Prostate gland (tissue), 2 donors: ENCODE results near the gene MRPS25. TPM values are rescaled to one million over a fixed set of nuclear protein-coding genes. Genes with fewer than 3 reads are reported as not detected.

Source experiments
- DNase-seq: peaks from one replicate; pipeline ENCODE4 v3.0.0-alpha.2; 2019; ENCODE audit warnings: low spot score
- H3K27ac ChIP-seq, 2 donors: fragments of 200-600 bp; sonication (generic); 2 replicates each; pipeline ENCODE4 v1.5.1; 2017 to 2019
- H3K27me3 ChIP-seq: fragments of 200-600 bp; sonication (generic); replicated peaks from 2 replicates; pipeline ENCODE4 v1.5.1; 2019; ENCODE audit not compliant: insufficient read depth
- H3K36me3 ChIP-seq, 2 donors: fragments of 200-600 bp; sonication (generic); 1 replicate in 1 of 2; 2 replicates in 1 of 2; pipeline versions ENCODE4 v1.5.1 to v1.8.1; 2017 to 2019
- H3K4me1 ChIP-seq: fragments of 200-600 bp; sonication (generic); replicated peaks from 2 replicates; pipeline ENCODE4 v1.5.1; 2019
- H3K4me3 ChIP-seq, 2 donors: fragments of 200-600 bp; sonication (generic); 2 replicates each; pipeline ENCODE4 v1.5.1; 2017 to 2019
- H3K9me3 ChIP-seq: fragments of 200-600 bp; sonication (generic); 2 replicates; pipeline ENCODE4 v1.5.1; 2017
- CTCF ChIP-seq, 4 experiments: fragments of 200-600 bp in 2 of 4; fragments of 450-650 bp in 2 of 4; sonication (generic) in 2 of 4; IDR thresholded peaks; 1 replicate in 3 of 4; 2 replicates in 1 of 4; pipeline ENCODE4 v1.5.1; 2016 to 2019; ENCODE audit warnings: antibody characterized with exemption in 4 of 4, mild to moderate bottlenecking in 2 of 4, moderate library complexity in 2 of 4
- POLR2A ChIP-seq: fragments of 450-650 bp; IDR thresholded peaks from one replicate; pipeline ENCODE4 v1.6.1; 2016; ENCODE audit warnings: antibody characterized with exemption, mild to moderate bottlenecking
- POLR2AphosphoS5 ChIP-seq: sonication (generic); formaldehyde crosslinking; IDR thresholded peaks from one replicate; pipeline ENCODE4 v1.6.1; 2017; ENCODE audit warnings: antibody characterized with exemption
- WGBS: methylation state at CpG from one replicate; pipeline ENCODE4 v1.1.5; 2018; 5-methylcytosine and 5-hydroxymethylcytosine counted together
- intact Hi-C: fragments of 100-400 bp; cut with DNase I; formaldehyde crosslinking; loops from one replicate; pipeline ENCODE4 v1.14.2; 2022
- total RNA-seq, 2 donors: library from RNA; depleted of rRNA; stranded (reverse); fragments of >200 nt; gene quantifications; one replicate each; pipeline ENCODE4 v1.1.0, GENCODE V29; 2016

Gene MRPS25
- total RNA-seq, result 10 to 100 TPM; 16.6 to 49.1 TPM

GRCh38 chr3:15064835-15065549 is at the start of gene MRPS25:
MRPS25 (minus strand) TSS chr3:15065315; CDS start chr3:15065194, 121 bp downstream.
- Histone ChIP-seq H3K27ac (peak within 1 kb of the TSS; percentile 68 to 73), H3K4me3 (peak within 1 kb of the TSS; percentile 60 to 65), H3K27me3 (no peaks in the 10 kb centered on the region), H3K9me3 (no peaks in the 10 kb centered on the region), H3K36me3 (no peaks in the 10 kb centered on the region), H3K4me1 (no peaks in the 10 kb centered on the region)
- peak; percentile 83 for DNase-seq
- TF ChIP-seq POLR2AphosphoS5 (peak; percentile 98), CTCF (IDR thresholded peaks at IDR 0.05) (peak in 1 of 4 experiments; percentile 27), POLR2A (peak; percentile 75)
- intact Hi-C loops, result no loop called here
- WGBS, result under 1% methylated on average over 30 of the region's 69 CpGs

GRCh38 chr3:15113884-15114283 is 48.8 kb upstream of the MRPS25 start:
- TF ChIP-seq POLR2A (no peak), POLR2AphosphoS5 (no peak), CTCF (IDR thresholded peaks at IDR 0.05) (no peak)

GRCh38 chr3:15113471-15113870 is 48.4 kb upstream of the MRPS25 start:
- no peak for TF ChIP-seq POLR2A
- no peak for TF ChIP-seq CTCF (IDR thresholded peaks at IDR 0.05)
- TF ChIP-seq POLR2AphosphoS5, result no peak
- no peaks in the 10 kb centered on the region for H3K27me3 ChIP-seq
- no peak overlapping the region for H3K4me3 ChIP-seq
- WGBS, result 23% methylated on average over 6 of the region's 6 CpGs
- no peak overlapping the region for H3K27ac ChIP-seq
- H3K36me3 ChIP-seq, result no peaks in the 10 kb centered on the region
- no peak for DNase-seq
- H3K4me1 ChIP-seq, result no peaks in the 10 kb centered on the region
- intact Hi-C loops, result no loop called here
- no peaks in the 10 kb centered on the region for H3K9me3 ChIP-seq

More at GRCh38 chr3:15113884-15114283, 48.8 kb upstream of the MRPS25 start:
- no peaks in the 10 kb centered on the region for H3K4me1 ChIP-seq
- intact Hi-C loops, result no loop called here
- no peak overlapping the region for H3K4me3 ChIP-seq
- H3K36me3 ChIP-seq, result no peaks in the 10 kb centered on the region
- H3K27ac ChIP-seq, result no peak overlapping the region
- DNase-seq, result no peak
- H3K9me3 ChIP-seq, result no peaks in the 10 kb centered on the region
- WGBS, result 75% methylated on average over 3 of the region's 3 CpGs
- no peaks in the 10 kb centered on the region for H3K27me3 ChIP-seq

- no peak for DNase-seq
- intact Hi-C loops, result no loop called here
- WGBS, result 81% methylated on average over 3 of the region's 3 CpGs
- H3K4me1 ChIP-seq, result no peaks in the 10 kb centered on the region
- H3K9me3 ChIP-seq, result no peaks in the 10 kb centered on the region
- TF ChIP-seq POLR2A, result no peak
- TF ChIP-seq CTCF (IDR thresholded peaks at IDR 0.05), result no peak
- no peak for TF ChIP-seq POLR2AphosphoS5
- H3K4me3 ChIP-seq, result no peak overlapping the region
- H3K27ac ChIP-seq, result no peak overlapping the region
- H3K27me3 ChIP-seq, result no peaks in the 10 kb centered on the region
- H3K36me3 ChIP-seq, result no peaks in the 10 kb centered on the region
These were observed 46.9 kb upstream of the MRPS25 start for GRCh38 chr3:15112011-15112410.

- H3K4me1 ChIP-seq, result no peaks in the 10 kb centered on the region
- DNase-seq, result no peak
- WGBS, result 80% methylated on average over 4 of the region's 4 CpGs
- no peak for TF ChIP-seq CTCF (IDR thresholded peaks at IDR 0.05)
- no peak for TF ChIP-seq POLR2A
- no peak for TF ChIP-seq POLR2AphosphoS5
- H3K36me3 ChIP-seq, result no peaks in the 10 kb centered on the region
- no peak overlapping the region for H3K4me3 ChIP-seq
- H3K9me3 ChIP-seq, result no peaks in the 10 kb centered on the region
- intact Hi-C loops, result no loop called here
- no peak overlapping the region for H3K27ac ChIP-seq
- H3K27me3 ChIP-seq, result no peaks in the 10 kb centered on the region
These were observed 45.1 kb upstream of the MRPS25 start for GRCh38 chr3:15110206-15110605.
